ENCODE data around the gene HBEGF. TPM values are rescaled to one million over a fixed set of nuclear protein-coding genes. Genes with fewer than 3 reads are reported as not detected.
A peak's percentile ranks its signal among the peaks of the same experiment; 100 is the strongest.

HBEGF gene
- total RNA-seq, 1 experiment from 2014 or later = 2.4 TPM

GRCh38 chr5:140348104-140348503 lies 1.7 kb upstream of the HBEGF start:
- Mint-ChIP-seq H3K4me1 (peaks cover 19 to 27% of the 10 kb centered on the region in 2 experiments), H3K9me3 (no peaks in the 10 kb centered on the region), H3K36me3 (ENCODE audit: insufficient read depth in 1 of 3, low read depth in 3 of 3) (no peaks in the 10 kb centered on the region; a peak in 1 of 7 replicates), H3K27me3 (ENCODE audit: low read depth) (peaks cover 22% of the 10 kb centered on the region), H3K27ac (no peak overlapping the region; a peak in 1 of 7 replicates), H3K4me3 (peak overlapping the region in 1 of 2 experiments; percentile 19; a peak in 1 of 5 replicates)
- Histone ChIP-seq H2BK5ac (ENCODE audit: insufficient read length, low read length) (no peak overlapping the region), H3T11ph (ENCODE audit: low read length) (no peak overlapping the region), H3K14ac (ENCODE audit: insufficient read depth, low read length) (no peak overlapping the region), H3K79me1 (ENCODE audit: insufficient read depth, low read depth, low read length, poor library complexity, severe bottlenecking) (no peaks in the 10 kb centered on the region), H3K4ac (ENCODE audit: low read depth, low read length) (no peak overlapping the region), H4K5ac (ENCODE audit: insufficient read length, low read depth, low read length) (no peak overlapping the region), H3K23me2 (ENCODE audit: insufficient read length, low read depth, low read length, poor library complexity, severe bottlenecking) (peaks cover 11% of the 10 kb centered on the region), H4K8ac (replicated peaks; ENCODE audit: insufficient read length, low read depth, low read length) (no peak overlapping the region), H2BK12ac (ENCODE audit: insufficient read length, low read depth, low read length) (no peak overlapping the region), H2BK15ac (ENCODE audit: low read depth, low read length) (no peak overlapping the region), H3K9me3 (ENCODE audit: control insufficient read depth, low read depth, low read length) (no peaks in the 10 kb centered on the region), H2BK20ac (ENCODE audit: low read depth, low read length, poor library complexity, severe bottlenecking) (no peak overlapping the region), H2AFZ (ENCODE audit: low read length) (no peak overlapping the region), H2AK5ac (ENCODE audit: insufficient read length, low read length) (no peak overlapping the region), H3K9ac (ENCODE audit: extremely low read depth, insufficient read length, low read length) (no peak overlapping the region), H3K23ac (ENCODE audit: insufficient read length, low read depth, low read length) (no peak overlapping the region), H4K91ac (ENCODE audit: insufficient read length, low read depth, low read length) (no peak overlapping the region), H3K4me1 (ENCODE audit: insufficient read depth, low read length) (no peaks in the 10 kb centered on the region; the same call in 1 of the 2 replicates), H3K4me2 (ENCODE audit: insufficient read depth, insufficient read length, low read length) (no peak overlapping the region), H4K20me1 (ENCODE audit: control insufficient read depth, insufficient read depth, insufficient read length) (no peaks in the 10 kb centered on the region), H3K18ac (ENCODE audit: insufficient read length, low read depth, low read length) (no peak overlapping the region), H3K27me3 (ENCODE audit: insufficient read depth, low read length) (peaks cover 3% of the 10 kb centered on the region; the same call in 1 of the 2 replicates), H2BK120ac (ENCODE audit: low read depth, low read length, poor library complexity, severe bottlenecking) (no peak overlapping the region), H3K56ac (ENCODE audit: insufficient read length, low read depth, low read length) (no peak overlapping the region), H3K27ac (ENCODE audit: insufficient read length, low read depth, low read length) (no peak overlapping the region), H3K79me2 (ENCODE audit: insufficient read depth, low read length) (no peaks in the 10 kb centered on the region)
- no peak for TF ChIP-seq CTCF (conservative IDR thresholded peaks at IDR 0.05)
- WGBS (ENCODE audit: extremely low coverage, insufficient read length, low lambda C conversion rate) = no CpG with 5 or more reads among the region's 4 CpGs
- DNase-seq = no peak

Measured in H9 (cell line).